HG02943 (cell line): Measurements from ENCODE around the gene CD200R1.
A peak's percentile ranks its signal among the peaks of the same experiment; 100 is the strongest.

Experiments used
- ATAC-seq: cut with Tn5 transposase; IDR thresholded peaks from one replicate; pipeline ENCODE4 v1.9.1; 2021; ENCODE audit warnings: mild to moderate bottlenecking, low read depth, moderate library complexity; ENCODE audit not compliant: unreplicated experiment

The CD200R1 gene

GRCh38 chr3:112974894-112975293, at the start of gene CD200R1:
TSS of gene CD200R1 (minus strand) at chr3:112975103. CDS start at chr3:112974857, 246 bp downstream.
- ATAC-seq: no peak

- ATAC-seq: no peak
Observed at GRCh38 chr3:113021471-113021870, 46.6 kb upstream of the CD200R1 start.

GRCh38 chr3:113019182-113020137, 44.6 kb upstream of the CD200R1 start:
- ATAC-seq: peak; percentile 92

- ATAC-seq: no peak
Observed at GRCh38 chr3:113018536-113019181, 43.8 kb upstream of the CD200R1 start.

GRCh38 chr3:113013593-113013992, 38.7 kb upstream of the CD200R1 start:
- ATAC-seq: no peak

- ATAC-seq: no peak
Observed at GRCh38 chr3:113008117-113008516, 33.2 kb upstream of the CD200R1 start.

- no peak for ATAC-seq
Observed at GRCh38 chr3:113006359-113007056, 31.6 kb upstream of the CD200R1 start.

- ATAC-seq: no peak
Observed at GRCh38 chr3:113005611-113006010, 30.7 kb upstream of the CD200R1 start.

GRCh38 chr3:113002679-113003078, 27.8 kb upstream of the CD200R1 start:
- no peak for ATAC-seq

GRCh38 chr3:113002037-113002436, 27.1 kb upstream of the CD200R1 start:
- ATAC-seq: no peak

GRCh38 chr3:113000691-113001090, 25.8 kb upstream of the CD200R1 start:
- no peak for ATAC-seq

- no peak for ATAC-seq
Observed at GRCh38 chr3:112995800-112996199, 20.9 kb upstream of the CD200R1 start.

GRCh38 chr3:112990672-112991602, 16.0 kb upstream of the CD200R1 start, which contains the start of gene GTPBP8:
TSS of gene GTPBP8 (plus strand) at chr3:112990984. CDS start at chr3:112991000, 16 bp downstream.
- peak; percentile 98 for ATAC-seq

GRCh38 chr3:112987710-112988334, 12.9 kb upstream of the CD200R1 start:
- no peak for ATAC-seq

GRCh38 chr3:112984485-112984884, 9.6 kb upstream of the CD200R1 start:
- no peak for ATAC-seq

- ATAC-seq: no peak
Observed at GRCh38 chr3:112982710-112983109, 7.8 kb upstream of the CD200R1 start.

GRCh38 chr3:112980080-112980479, 5.2 kb upstream of the CD200R1 start:
- ATAC-seq: no peak

GRCh38 chr3:112979244-112979832, 4.4 kb upstream of the CD200R1 start:
- no peak for ATAC-seq

GRCh38 chr3:112976953-112977352, 2.0 kb upstream of the CD200R1 start:
- no peak for ATAC-seq
